PFSK-1 (cell line): ENCODE data around the gene A4GNT.

Experiments used
- FOXP2 ChIP-seq: optimal IDR thresholded peaks from 2 replicates; pipeline ENCODE3; 2011; ENCODE audit warnings: borderline replicate concordance, control low read depth, inconsistent platforms; ENCODE audit not compliant: insufficient read depth; ENCODE audit errors: extremely low read length, extremely low read depth
- POLR2AphosphoS5 ChIP-seq: IDR thresholded peaks from 2 replicates; pipeline ENCODE4 v1.6.1; 2012; ENCODE audit warnings: low read depth, mild to moderate bottlenecking, control low read depth, low read length, moderate library complexity
- SIN3A ChIP-seq: IDR thresholded peaks from 2 replicates; pipeline ENCODE4 v1.6.1; 2012; ENCODE audit warnings: mild to moderate bottlenecking, low read length, moderate library complexity, borderline replicate concordance; ENCODE audit not compliant: insufficient read depth
- TAF1 ChIP-seq: IDR thresholded peaks from 2 replicates; pipeline ENCODE4 v1.6.1; 2012; ENCODE audit warnings: low read length, control low read depth, borderline replicate concordance; ENCODE audit not compliant: insufficient read depth
- TF ChIP-seq, protein P1 (sequence below), 2 experiments: IDR thresholded peaks; 2 replicates each; pipeline versions ENCODE4 v1.6.1 to v1.8.0; 2011 to 2012; ENCODE audit warnings: low read depth in 2 of 2, low read length in 2 of 2, control low read depth in 1 of 2, inconsistent platforms in 1 of 2, mild to moderate bottlenecking in 1 of 2, moderate library complexity in 1 of 2; ENCODE audit not compliant: insufficient read depth in 1 of 2

DNA sequence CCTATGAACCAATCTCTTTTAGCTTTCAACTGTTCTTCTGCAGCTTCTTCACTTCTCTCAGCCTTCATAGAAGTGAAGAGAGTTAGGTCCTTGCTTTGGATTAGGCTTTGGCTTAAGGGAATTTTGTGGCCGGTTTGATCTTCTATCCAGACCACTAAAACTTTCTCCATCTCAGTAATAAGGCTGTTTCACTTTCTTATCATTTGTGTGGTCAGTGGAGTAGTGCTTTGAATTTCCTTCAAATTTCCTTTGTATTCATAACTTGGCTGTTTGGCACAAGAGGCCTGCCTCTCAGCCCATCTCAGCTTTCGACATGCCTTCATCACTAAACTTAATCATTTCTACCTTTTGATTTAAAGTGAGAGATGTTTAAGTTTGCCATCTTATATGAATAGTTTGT, 38.5 kb downstream of the A4GNT start:
- TF ChIP-seq POLR2AphosphoS5 (no peak), TAF1 (no peak), SIN3A (no peak), FOXP2 (no peak)
- TF ChIP-seq, protein P1, sequence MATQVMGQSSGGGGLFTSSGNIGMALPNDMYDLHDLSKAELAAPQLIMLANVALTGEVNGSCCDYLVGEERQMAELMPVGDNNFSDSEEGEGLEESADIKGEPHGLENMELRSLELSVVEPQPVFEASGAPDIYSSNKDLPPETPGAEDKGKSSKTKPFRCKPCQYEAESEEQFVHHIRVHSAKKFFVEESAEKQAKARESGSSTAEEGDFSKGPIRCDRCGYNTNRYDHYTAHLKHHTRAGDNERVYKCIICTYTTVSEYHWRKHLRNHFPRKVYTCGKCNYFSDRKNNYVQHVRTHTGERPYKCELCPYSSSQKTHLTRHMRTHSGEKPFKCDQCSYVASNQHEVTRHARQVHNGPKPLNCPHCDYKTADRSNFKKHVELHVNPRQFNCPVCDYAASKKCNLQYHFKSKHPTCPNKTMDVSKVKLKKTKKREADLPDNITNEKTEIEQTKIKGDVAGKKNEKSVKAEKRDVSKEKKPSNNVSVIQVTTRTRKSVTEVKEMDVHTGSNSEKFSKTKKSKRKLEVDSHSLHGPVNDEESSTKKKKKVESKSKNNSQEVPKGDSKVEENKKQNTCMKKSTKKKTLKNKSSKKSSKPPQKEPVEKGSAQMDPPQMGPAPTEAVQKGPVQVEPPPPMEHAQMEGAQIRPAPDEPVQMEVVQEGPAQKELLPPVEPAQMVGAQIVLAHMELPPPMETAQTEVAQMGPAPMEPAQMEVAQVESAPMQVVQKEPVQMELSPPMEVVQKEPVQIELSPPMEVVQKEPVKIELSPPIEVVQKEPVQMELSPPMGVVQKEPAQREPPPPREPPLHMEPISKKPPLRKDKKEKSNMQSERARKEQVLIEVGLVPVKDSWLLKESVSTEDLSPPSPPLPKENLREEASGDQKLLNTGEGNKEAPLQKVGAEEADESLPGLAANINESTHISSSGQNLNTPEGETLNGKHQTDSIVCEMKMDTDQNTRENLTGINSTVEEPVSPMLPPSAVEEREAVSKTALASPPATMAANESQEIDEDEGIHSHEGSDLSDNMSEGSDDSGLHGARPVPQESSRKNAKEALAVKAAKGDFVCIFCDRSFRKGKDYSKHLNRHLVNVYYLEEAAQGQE (IDR thresholded peaks at IDR 0.05; ENCODE audit: insufficient read depth in 1 of 2, low read depth in 2 of 2, low read length in 2 of 2) = no peak
